ENCODE results near the gene OR5AU1.

The OR5AU1 gene

GRCh38 chr14:21107283-21107800 is 48.5 kb downstream of the OR5AU1 start:
- DNase-seq (ENCODE audit: low spot score) = no peak

GRCh38 chr14:21106498-21107282 is 49.2 kb downstream of the OR5AU1 start:
- peak; percentile 83 for DNase-seq (ENCODE audit: low spot score)

- DNase-seq (ENCODE audit: low spot score) = no peak
Observed at GRCh38 chr14:21106176-21106497, 49.7 kb downstream of the OR5AU1 start.

GRCh38 chr14:21105095-21105494 is 50.8 kb downstream of the OR5AU1 start:
- DNase-seq (ENCODE audit: low spot score) = no peak
